MCF 10A (cell line): ENCODE measurements around the gene NKPD1. TPM values are rescaled to one million over a fixed set of nuclear protein-coding genes. Genes with fewer than 3 reads are reported as not detected.

Experiments
- BruUV-seq: library from RNA; stranded (reverse); fragments of 400-500 nt; replicated peaks from 2 replicates; lab custom pipeline; 2021; lab: Mats Ljungman, UMichigan
- CTCF ChIA-PET: fragments of 300-600 bp; sonication (Branson Sonifier 250); formaldehyde crosslinking; extraction: SDS; loops from one replicate; lab custom pipeline; 2021; ENCODE audit warnings: antibody characterized with exemption, inconsistent platforms; lab: Yijun Ruan, JAX
- POLR2A ChIA-PET: fragments of 300-600, 350-650 bp; sonication (Branson Sonifier 250); formaldehyde crosslinking; extraction: SDS; loops from one replicate; lab custom pipeline; 2020; ENCODE audit warnings: antibody characterized with exemption, inconsistent platforms; lab: Yijun Ruan, JAX
- DNase-seq: peaks from one replicate; pipeline ENCODE4 v3.0.0-alpha.2; 2018; ENCODE audit not compliant: unreplicated experiment
- H3K27ac Mint-ChIP-seq: one replicate; pipeline ENCODE4 v1.8.0; 2022; ENCODE audit warnings: mild to moderate bottlenecking, low read depth, mixed read lengths; ENCODE audit not compliant: unreplicated experiment
- H3K27me3 Mint-ChIP-seq: one replicate; pipeline ENCODE4 v1.8.0; 2022; ENCODE audit warnings: mixed read lengths; ENCODE audit not compliant: insufficient read depth, unreplicated experiment
- H3K36me3 Mint-ChIP-seq: one replicate; pipeline ENCODE4 v1.8.0; 2022; ENCODE audit warnings: mild to moderate bottlenecking, moderate library complexity, mixed read lengths; ENCODE audit not compliant: insufficient read depth, unreplicated experiment
- H3K4me1 Mint-ChIP-seq: one replicate; pipeline ENCODE4 v1.8.0; 2022; ENCODE audit warnings: mixed read lengths; ENCODE audit not compliant: insufficient read depth, unreplicated experiment
- H3K4me3 Mint-ChIP-seq: one replicate; pipeline ENCODE4 v1.8.0; 2022; ENCODE audit warnings: mild to moderate bottlenecking, moderate library complexity, mixed read lengths; ENCODE audit not compliant: unreplicated experiment
- H3K9me3 Mint-ChIP-seq: one replicate; pipeline ENCODE4 v1.8.0; 2022; ENCODE audit warnings: mixed read lengths; ENCODE audit not compliant: unreplicated experiment
- intact Hi-C: fragments of 100-400 bp; cut with micrococcal nuclease; formaldehyde crosslinking; loops from 2 replicates; pipeline ENCODE4 v1.14.1; 2022
- total RNA-seq: library from RNA; stranded (reverse); gene quantifications from 2 replicates; pipeline ENCODE4 v1.2.3, GENCODE V29; 2022
- TF ChIP-seq, protein P1 (sequence below): fragments of 200-600 bp; IDR thresholded peaks from one replicate; pipeline ENCODE4 v1.8.0; 2022; ENCODE audit warnings: antibody characterized with exemption, mild to moderate bottlenecking; ENCODE audit not compliant: unreplicated experiment

NKPD1 gene
- total RNA-seq, 1 experiment from 2014 or later = 0.09 TPM

DNA sequence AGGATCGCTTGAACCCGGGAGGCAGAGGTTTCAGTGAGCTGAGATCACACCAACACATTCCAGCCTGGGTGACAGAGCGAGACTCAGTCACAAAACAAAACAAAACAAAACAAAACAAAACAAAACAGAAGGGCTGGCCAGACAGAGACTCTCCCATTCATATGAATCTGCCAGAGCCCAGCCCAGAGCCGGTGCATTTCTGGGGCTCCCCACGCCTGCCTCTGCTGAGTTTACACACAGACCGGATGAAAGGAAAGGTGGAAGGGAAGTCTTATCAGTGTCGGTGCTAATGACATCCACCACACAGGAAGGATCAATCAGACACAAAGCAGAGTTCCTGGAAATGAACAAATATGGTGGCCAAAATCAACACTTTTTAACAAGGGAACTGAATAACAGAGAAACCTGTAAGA is 10.4 kb upstream of the NKPD1 start:
- no peak overlapping the region for H3K4me3 Mint-ChIP-seq

DNA sequence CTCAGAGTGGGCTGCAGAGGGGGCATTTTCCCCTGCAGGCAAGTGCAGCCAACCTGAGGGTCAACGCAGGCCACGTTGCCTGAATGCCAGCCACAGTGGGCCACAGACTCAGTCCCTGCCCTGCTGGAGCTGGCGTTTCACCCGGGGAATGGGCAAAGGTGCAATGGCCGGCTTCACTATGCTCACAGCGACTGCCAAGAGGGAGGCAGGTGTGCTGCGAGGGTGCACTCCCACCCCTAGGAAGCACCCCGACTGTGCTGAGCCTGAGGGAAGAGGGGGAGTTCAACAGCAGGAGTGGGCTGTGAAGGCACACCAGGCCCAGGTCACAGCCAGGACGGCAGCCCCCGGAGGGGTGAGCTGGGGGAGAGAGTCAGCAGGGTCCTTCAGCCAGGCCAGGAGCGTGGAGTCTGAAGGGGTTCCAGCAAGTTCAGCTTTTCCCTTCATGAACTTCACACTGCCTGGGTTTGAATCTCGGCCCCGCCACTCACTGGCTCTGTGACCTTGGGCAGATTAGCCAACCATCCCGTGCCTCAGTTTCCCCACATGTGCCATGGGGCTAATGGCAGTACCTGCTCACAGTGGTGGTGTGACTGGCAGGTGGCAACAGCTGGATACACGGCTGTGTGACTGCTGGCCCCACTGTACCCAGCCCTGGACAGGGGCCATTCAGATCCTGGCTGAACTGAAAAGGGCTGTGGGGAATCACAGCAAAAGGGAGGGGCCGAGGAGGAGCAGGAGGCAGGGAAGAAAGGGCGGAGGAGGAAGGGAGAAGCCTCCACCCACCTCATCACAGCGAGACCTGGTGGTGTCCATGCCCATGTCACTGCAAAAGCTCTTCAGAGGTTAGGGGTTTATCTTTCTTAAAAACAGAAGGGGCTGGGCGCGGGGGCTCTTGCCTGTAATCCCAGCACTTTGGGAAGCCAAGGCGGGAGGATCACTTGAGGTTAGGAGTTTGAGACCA is 9.6 kb upstream of the NKPD1 start:
- CTCF ChIA-PET = interaction anchor here (1.6 kb wide), 1 partner anchor 168 kb away, joined by 5 read pairs; no protein-coding TSS in a partner anchor
- intact Hi-C loops = no loop called here
- BruUV-seq = no TSS peak

More for the DNA sequence above, 10.4 kb upstream of the NKPD1 start:
- BruUV-seq = no TSS peak
- no peak for DNase-seq
- ChIA-PET POLR2A (interaction anchor here (0.6 kb wide), 1 partner anchor 25 kb away, joined by 3 read pairs; no protein-coding TSS in a partner anchor), CTCF (interaction anchor here (0.7 to 1.6 kb wide), 2 partner anchors 168 to 222 kb away, joined by 3 to 5 read pairs; no protein-coding TSS in a partner anchor)
- H3K9me3 Mint-ChIP-seq = no peaks in the 10 kb centered on the region
- no peaks in the 10 kb centered on the region for H3K36me3 Mint-ChIP-seq
- no peaks in the 10 kb centered on the region for H3K27me3 Mint-ChIP-seq
- TF ChIP-seq, protein P1, sequence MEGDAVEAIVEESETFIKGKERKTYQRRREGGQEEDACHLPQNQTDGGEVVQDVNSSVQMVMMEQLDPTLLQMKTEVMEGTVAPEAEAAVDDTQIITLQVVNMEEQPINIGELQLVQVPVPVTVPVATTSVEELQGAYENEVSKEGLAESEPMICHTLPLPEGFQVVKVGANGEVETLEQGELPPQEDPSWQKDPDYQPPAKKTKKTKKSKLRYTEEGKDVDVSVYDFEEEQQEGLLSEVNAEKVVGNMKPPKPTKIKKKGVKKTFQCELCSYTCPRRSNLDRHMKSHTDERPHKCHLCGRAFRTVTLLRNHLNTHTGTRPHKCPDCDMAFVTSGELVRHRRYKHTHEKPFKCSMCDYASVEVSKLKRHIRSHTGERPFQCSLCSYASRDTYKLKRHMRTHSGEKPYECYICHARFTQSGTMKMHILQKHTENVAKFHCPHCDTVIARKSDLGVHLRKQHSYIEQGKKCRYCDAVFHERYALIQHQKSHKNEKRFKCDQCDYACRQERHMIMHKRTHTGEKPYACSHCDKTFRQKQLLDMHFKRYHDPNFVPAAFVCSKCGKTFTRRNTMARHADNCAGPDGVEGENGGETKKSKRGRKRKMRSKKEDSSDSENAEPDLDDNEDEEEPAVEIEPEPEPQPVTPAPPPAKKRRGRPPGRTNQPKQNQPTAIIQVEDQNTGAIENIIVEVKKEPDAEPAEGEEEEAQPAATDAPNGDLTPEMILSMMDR = no peak
- no peak overlapping the region for H3K27ac Mint-ChIP-seq
- peaks cover 13% of the 10 kb centered on the region for H3K4me1 Mint-ChIP-seq
- intact Hi-C loops = no loop called here

DNA sequence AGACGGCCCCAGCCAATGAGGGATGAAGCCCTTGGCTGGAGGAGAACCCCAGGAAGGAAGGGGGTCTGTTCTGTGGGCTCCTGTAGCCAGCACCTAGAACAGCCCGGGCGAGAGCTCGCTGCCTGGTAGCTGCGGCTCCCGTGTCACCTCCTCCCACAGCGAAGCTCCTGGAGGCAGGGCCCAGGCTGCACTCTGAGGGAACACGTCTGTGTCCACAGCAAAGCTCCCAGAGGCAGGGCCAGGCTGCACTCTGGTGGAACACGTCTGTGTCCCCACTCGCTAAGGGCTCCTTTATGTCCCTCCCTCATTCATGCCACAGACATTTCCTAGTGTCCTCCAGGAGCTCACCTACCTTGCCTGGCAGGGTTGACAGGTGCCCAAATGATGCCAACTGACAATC is 8.8 kb upstream of the NKPD1 start:
- intact Hi-C loops = no loop called here
- Mint-ChIP-seq H3K9me3 (no peaks in the 10 kb centered on the region), H3K27me3 (no peaks in the 10 kb centered on the region), H3K36me3 (no peaks in the 10 kb centered on the region), H3K4me1 (peaks cover 10% of the 10 kb centered on the region), H3K4me3 (no peak overlapping the region), H3K27ac (no peak overlapping the region)
- ChIA-PET POLR2A (no interaction called here), CTCF (interaction anchor here (1.6 kb wide), 1 partner anchor 169 kb away, joined by 5 read pairs; no protein-coding TSS in a partner anchor)
- TF ChIP-seq, protein P1 = no peak
- BruUV-seq = no TSS peak
- DNase-seq = no peak

More for the DNA sequence above, 9.6 kb upstream of the NKPD1 start:
- Mint-ChIP-seq H3K4me3 (no peak overlapping the region), H3K27ac (no peak overlapping the region), H3K27me3 (no peaks in the 10 kb centered on the region), H3K9me3 (no peaks in the 10 kb centered on the region), H3K4me1 (peaks cover 11% of the 10 kb centered on the region), H3K36me3 (no peaks in the 10 kb centered on the region)
- TF ChIP-seq, protein P1 = no peak
- POLR2A ChIA-PET = interaction anchor here (0.6 kb wide), 1 partner anchor 25 kb away, joined by 3 read pairs; no protein-coding TSS in a partner anchor
- no peak for DNase-seq

DNA sequence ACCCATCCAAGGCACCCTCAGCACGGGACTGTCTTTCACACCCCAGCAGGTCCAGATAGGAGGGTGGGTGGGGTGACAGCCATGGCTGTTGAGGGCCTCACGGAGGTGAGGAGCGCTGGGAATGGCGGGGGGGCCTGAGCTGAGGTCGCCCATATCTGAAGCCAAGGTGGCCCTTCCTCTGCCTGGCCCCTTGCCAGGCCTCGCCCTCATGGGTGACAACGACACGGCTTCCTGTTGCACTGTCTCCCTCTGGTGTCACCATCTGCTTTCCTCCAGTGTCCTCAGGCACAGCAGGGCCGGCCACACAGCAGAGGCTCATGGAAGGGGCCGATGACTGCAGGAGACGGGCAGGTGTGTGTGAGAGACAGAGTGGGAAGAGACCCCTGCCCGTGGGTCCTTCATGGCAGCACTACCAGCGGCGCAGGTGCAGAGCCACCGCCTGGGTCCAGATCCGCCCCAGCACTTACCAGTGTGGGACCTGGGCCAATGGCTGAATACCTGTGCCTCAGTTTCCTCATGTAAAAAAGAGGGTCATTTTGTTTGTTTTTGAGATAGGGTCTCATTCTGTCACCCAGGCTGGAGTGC is 8.1 kb upstream of the NKPD1 start:
- no peaks in the 10 kb centered on the region for H3K36me3 Mint-ChIP-seq
- peaks cover 13% of the 10 kb centered on the region for H3K4me1 Mint-ChIP-seq
- no peaks in the 10 kb centered on the region for H3K9me3 Mint-ChIP-seq
- ChIA-PET POLR2A (no interaction called here), CTCF (interaction anchor here (0.5 kb wide), 1 partner anchor 93 kb away, joined by 3 read pairs; no protein-coding TSS in a partner anchor)
- no TSS peak for BruUV-seq
- no peak overlapping the region for H3K27ac Mint-ChIP-seq
- DNase-seq = no peak
- intact Hi-C loops = no loop called here
- no peak overlapping the region for H3K4me3 Mint-ChIP-seq
- TF ChIP-seq, protein P1 = no peak
- no peaks in the 10 kb centered on the region for H3K27me3 Mint-ChIP-seq
